Stimulated activated CD8-positive, alpha-beta memory T cell treated with anti-CD3 and anti-CD28 coated beads, Interleukin-7, amount 100 ng/mL, for 48 hours (primary cell): ENCODE results near the gene CNNM4.
A peak's percentile ranks its signal among the peaks of the same experiment; 100 is the strongest.

Source experiments
- DNase-seq, 2 donors: peaks; one replicate each; pipeline ENCODE4 v3.0.0-alpha.2; 2020; ENCODE audit warnings: low read depth in 1 of 2; ENCODE audit errors: extremely low read depth in 1 of 2

The CNNM4 gene

GRCh38 chr2:96828874-96829273, 68.2 kb downstream of the CNNM4 start:
- DNase-seq = no peak

- DNase-seq = no peak
These were observed 69.4 kb downstream of the CNNM4 start for GRCh38 chr2:96830044-96830562.

- DNase-seq = no peak
These were observed 71.0 kb downstream of the CNNM4 start for GRCh38 chr2:96831679-96832078.

DNA sequence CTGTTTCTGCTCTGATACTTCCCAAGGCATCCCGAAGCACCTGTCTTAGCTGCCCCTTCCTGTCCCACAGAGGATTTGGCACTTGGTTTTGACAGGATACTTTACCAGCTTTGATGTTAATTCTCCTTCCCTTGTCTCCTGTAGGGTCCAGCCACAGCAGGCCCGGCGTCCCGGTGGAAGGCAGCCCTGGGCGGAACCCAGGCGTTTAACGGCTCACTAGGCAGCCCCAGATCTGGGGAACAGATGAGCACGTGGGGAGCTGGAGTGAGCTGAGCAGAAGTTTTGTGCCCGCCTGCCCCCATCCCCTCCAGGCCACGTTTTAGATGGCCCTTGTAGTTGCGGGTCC, 71.7 kb downstream of the CNNM4 start:
- DNase-seq = no peak

DNA sequence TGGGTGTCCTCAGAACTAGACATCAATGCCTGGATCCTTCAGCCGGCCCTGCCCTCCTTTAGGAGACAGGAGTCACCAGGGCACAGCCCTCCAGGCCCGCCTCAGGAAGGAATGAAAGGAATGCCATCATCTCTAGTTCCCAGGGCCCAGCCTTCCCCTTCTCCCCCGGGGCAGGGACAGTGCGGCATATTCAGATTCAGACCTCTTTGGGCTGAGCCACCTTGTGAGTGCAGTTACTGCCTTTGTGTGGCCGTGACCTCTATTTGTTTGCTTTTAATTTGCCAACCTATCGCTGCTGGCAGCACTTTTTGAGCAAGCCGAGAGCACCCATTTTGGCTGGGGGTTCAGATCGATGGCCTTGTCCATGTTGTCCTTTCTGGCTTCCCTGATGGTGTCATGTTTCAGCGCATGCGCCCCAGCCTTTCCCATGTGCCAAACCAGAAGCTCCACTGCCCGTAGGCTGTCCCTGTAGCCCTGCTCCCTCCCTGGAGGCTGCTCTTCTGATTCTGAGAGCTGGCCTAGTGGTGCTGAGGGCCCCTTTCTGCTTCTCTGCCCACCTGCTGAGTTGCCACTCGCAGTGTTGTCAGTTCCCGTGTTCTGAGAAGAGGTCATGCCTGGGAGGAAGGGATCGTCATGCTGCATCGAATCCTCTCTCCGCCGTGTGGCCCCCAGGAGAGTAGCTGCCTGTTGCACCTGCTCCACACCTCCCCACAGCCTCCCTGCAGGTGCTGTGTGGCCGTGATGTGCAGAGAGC, 72.2 kb downstream of the CNNM4 start:
- DNase-seq = no peak

GRCh38 chr2:96835830-96836229, 75.1 kb downstream of the CNNM4 start:
- DNase-seq = no peak

DNA sequence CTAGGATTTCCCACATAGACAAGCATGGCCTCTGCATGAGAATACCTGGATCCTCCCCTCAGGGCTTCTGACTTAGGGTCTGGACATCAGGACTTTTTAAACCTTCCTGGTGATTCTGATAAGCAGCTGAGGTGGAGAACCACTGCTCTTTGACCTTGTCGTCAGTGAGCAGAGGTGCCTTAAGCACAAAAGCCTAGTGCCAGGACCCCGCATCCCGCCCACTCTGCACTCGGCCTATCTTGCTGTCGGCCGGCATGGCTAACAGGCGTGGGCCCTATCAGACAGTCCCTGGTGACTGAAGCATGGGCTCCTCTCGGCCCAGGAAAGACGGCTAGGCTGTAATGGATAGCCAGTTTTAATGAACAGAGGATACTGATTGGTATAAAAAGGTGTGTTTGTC, 76.9 kb downstream of the CNNM4 start:
- DNase-seq = no peak

- no peak for DNase-seq
These were observed 77.9 kb downstream of the CNNM4 start for GRCh38 chr2:96838345-96839292.

- DNase-seq = peak; percentile 56 to 75
These were observed 78.7 kb downstream of the CNNM4 start for GRCh38 chr2:96839293-96839874.

GRCh38 chr2:96839875-96840850, 79.5 kb downstream of the CNNM4 start:
- no peak for DNase-seq

- no peak for DNase-seq
These were observed 81.2 kb downstream of the CNNM4 start for GRCh38 chr2:96841701-96842495.

GRCh38 chr2:96842600-96842999, 81.9 kb downstream of the CNNM4 start:
- DNase-seq = no peak

DNA sequence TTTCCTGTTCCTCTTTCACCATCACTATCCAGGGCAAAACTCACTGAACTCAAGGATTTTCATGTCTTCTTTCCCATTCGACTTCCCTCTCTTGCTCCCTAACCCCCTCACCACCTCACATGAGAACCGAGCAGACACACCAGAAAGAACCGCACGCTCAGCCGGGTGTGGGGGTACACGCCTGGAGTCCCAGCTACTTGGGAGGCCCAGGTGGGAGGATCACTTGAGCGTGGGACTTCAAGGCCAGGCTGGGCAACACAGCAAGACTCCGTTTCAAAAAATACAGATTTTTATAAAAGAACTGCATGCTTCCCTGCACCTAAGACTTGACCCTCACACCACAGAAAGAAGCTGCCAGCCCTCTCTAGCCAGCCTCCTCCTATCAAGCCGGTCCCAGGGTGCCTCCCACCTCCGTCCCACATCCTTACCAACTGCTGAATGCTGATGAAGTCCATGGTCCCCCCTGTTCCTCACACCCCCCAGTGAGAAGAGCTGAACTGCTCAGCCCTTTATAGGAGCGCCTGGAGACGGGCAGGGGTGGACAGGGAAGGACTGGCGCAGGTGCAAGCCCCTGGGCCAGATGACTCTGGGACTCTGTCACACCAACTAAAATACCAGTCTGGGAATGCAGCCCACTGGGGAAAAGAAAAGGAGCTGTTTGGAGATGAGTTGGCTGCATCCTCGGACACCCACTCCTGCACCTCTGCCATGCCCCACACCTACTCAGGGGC, 83.0 kb downstream of the CNNM4 start, which contains the start of gene ANKRD23:
Gene ANKRD23, minus strand, starts transcription at position 484 of the 731 bp plus-strand sequence. Its CDS starts 29 bp downstream, at position 455.
- DNase-seq = no peak

- DNase-seq = no peak
These were observed 83.7 kb downstream of the CNNM4 start for GRCh38 chr2:96844405-96844808.

- no peak for DNase-seq
These were observed 86.1 kb downstream of the CNNM4 start for GRCh38 chr2:96846825-96847224.

GRCh38 chr2:96847586-96847985, 86.9 kb downstream of the CNNM4 start:
- DNase-seq = no peak

DNA sequence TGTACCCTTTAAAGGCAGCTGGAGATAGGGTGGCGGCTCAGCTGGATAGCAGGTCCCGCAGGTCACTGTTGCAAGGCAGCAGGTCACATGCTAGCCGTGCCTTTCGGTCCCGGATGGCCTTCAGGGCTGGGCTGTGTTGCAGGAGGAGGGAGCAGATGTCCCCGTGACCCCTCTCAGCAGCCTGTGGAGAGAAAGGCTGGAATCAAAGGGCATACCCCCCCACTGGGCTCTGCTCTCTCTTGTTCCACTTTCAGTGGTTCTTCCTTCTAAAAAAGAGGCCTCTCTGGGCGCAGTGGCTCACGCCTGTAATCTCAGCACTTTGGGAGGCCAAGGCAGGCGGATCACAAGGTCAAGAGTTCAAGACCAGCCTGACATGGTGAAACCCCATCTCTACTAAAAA, 87.6 kb downstream of the CNNM4 start:
- no peak for DNase-seq

DNA sequence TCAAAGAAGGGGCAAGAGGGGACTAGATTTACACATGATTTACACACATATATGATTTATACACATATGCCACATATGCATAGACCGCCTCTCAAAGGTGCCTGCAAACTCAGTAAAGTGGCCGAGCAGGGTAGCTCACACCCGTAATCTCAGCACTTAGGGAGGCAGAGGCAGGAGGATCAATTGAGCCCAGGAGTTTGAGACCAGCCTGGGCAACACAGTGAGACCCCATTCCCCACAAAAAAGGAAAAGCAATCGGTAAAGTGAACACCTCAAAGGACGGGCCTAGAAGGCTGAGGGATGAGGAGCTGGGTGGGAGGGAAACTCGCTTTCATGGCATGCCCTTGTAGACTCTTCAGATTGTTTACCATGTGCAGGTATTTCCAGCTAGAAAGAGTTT, 92.0 kb downstream of the CNNM4 start:
- no peak for DNase-seq

GRCh38 chr2:96853321-96853720, 92.6 kb downstream of the CNNM4 start:
- DNase-seq = no peak
